PFSK-1 (cell line): Measurements from ENCODE around the gene ZC3H8.

Experiments used
- FOXP2 ChIP-seq: optimal IDR thresholded peaks from 2 replicates; pipeline ENCODE3; 2011; ENCODE audit warnings: borderline replicate concordance, control low read depth, inconsistent platforms; ENCODE audit not compliant: insufficient read depth; ENCODE audit errors: extremely low read length, extremely low read depth
- POLR2AphosphoS5 ChIP-seq: IDR thresholded peaks from 2 replicates; pipeline ENCODE4 v1.6.1; 2012; ENCODE audit warnings: low read depth, mild to moderate bottlenecking, control low read depth, low read length, moderate library complexity
- REST ChIP-seq, 2 experiments: IDR thresholded peaks; 2 replicates each; pipeline versions ENCODE4 v1.6.1 to v1.8.0; 2011 to 2012; ENCODE audit warnings: low read depth in 2 of 2, low read length in 2 of 2, control low read depth in 1 of 2, inconsistent platforms in 1 of 2, mild to moderate bottlenecking in 1 of 2, moderate library complexity in 1 of 2; ENCODE audit not compliant: insufficient read depth in 1 of 2
- SIN3A ChIP-seq: IDR thresholded peaks from 2 replicates; pipeline ENCODE4 v1.6.1; 2012; ENCODE audit warnings: mild to moderate bottlenecking, low read length, moderate library complexity, borderline replicate concordance; ENCODE audit not compliant: insufficient read depth
- TAF1 ChIP-seq: IDR thresholded peaks from 2 replicates; pipeline ENCODE4 v1.6.1; 2012; ENCODE audit warnings: low read length, control low read depth, borderline replicate concordance; ENCODE audit not compliant: insufficient read depth

Gene ZC3H8

GRCh38 chr2:112272669-112273068, 17.8 kb upstream of the ZC3H8 start:
- TF ChIP-seq TAF1 (no peak), POLR2AphosphoS5 (no peak), FOXP2 (no peak), SIN3A (no peak), REST (IDR thresholded peaks at IDR 0.05; ENCODE audit: insufficient read depth in 1 of 2, low read depth in 2 of 2, low read length in 2 of 2) (no peak)

GRCh38 chr2:112268547-112268946, 13.7 kb upstream of the ZC3H8 start:
- TF ChIP-seq FOXP2 = no peak
- no peak for TF ChIP-seq POLR2AphosphoS5
- TF ChIP-seq TAF1 = no peak
- no peak for TF ChIP-seq SIN3A
- TF ChIP-seq REST (IDR thresholded peaks at IDR 0.05; ENCODE audit: insufficient read depth in 1 of 2, low read depth in 2 of 2, low read length in 2 of 2) = no peak

- TF ChIP-seq POLR2AphosphoS5 = no peak
- TF ChIP-seq FOXP2 = no peak
- TF ChIP-seq SIN3A = no peak
- TF ChIP-seq REST (IDR thresholded peaks at IDR 0.05; ENCODE audit: insufficient read depth in 1 of 2, low read depth in 2 of 2, low read length in 2 of 2) = no peak
Measured at GRCh38 chr2:112262876-112263275, 8.0 kb upstream of the ZC3H8 start.

- TF ChIP-seq TAF1 (no peak), POLR2AphosphoS5 (no peak), SIN3A (no peak), FOXP2 (no peak), REST (IDR thresholded peaks at IDR 0.05; ENCODE audit: insufficient read depth in 1 of 2, low read depth in 2 of 2, low read length in 2 of 2) (no peak)
Measured at GRCh38 chr2:112260295-112260625, 5.4 kb upstream of the ZC3H8 start.
